Smooth muscle cell (in vitro differentiated cells): ENCODE measurements around the gene ARID4B. TPM values are rescaled to one million over a fixed set of nuclear protein-coding genes. Genes with fewer than 3 reads are reported as not detected.
A peak's percentile ranks its signal among the peaks of the same experiment; 100 is the strongest.

Experiments
- DNase-seq: peaks from one replicate; lab custom pipeline; 2025; ENCODE audit not compliant: unreplicated experiment; lab: John Stamatoyannopoulos, UW
- H2AFZ ChIP-seq: fragments of 200-600 bp; sonication (generic); 2 replicates; pipeline ENCODE4 v1.6.0; 2016; ENCODE audit warnings: antibody characterized with exemption, low read depth, mild to moderate bottlenecking
- H3F3A ChIP-seq: fragments of 200-600 bp; sonication (generic); 2 replicates; pipeline ENCODE4 v1.6.0; 2017; ENCODE audit warnings: antibody characterized with exemption, low read depth
- H3K27ac ChIP-seq: fragments of 200-600 bp; sonication (generic); 2 replicates; pipeline ENCODE4 v1.5.1; 2016; ENCODE audit warnings: low read depth, mild to moderate bottlenecking
- H3K27me3 ChIP-seq: fragments of 200-600 bp; sonication (generic); 2 replicates; pipeline ENCODE4 v1.6.1; 2016; ENCODE audit warnings: low read depth, mild to moderate bottlenecking
- H3K36me3 ChIP-seq: fragments of 200-600 bp; sonication (generic); 2 replicates; pipeline ENCODE4 v1.5.1; 2016; ENCODE audit warnings: low read depth
- H3K4me1 ChIP-seq: fragments of 200-600 bp; sonication (generic); 2 replicates; pipeline ENCODE4 v1.5.1; 2016; ENCODE audit warnings: low read depth
- H3K4me2 ChIP-seq: fragments of 200-600 bp; sonication (generic); 2 replicates; pipeline ENCODE4 v1.6.0; 2016; ENCODE audit warnings: mild to moderate bottlenecking
- H3K4me3 ChIP-seq: fragments of 200-600 bp; sonication (generic); 2 replicates; pipeline ENCODE4 v1.5.1; 2016; ENCODE audit warnings: mild to moderate bottlenecking
- H3K79me2 ChIP-seq: fragments of 200-600 bp; sonication (generic); 2 replicates; pipeline ENCODE4 v1.6.0; 2016; ENCODE audit warnings: low read depth, mild to moderate bottlenecking
- H3K9ac ChIP-seq: fragments of 200-600 bp; sonication (generic); 2 replicates; pipeline ENCODE4 v1.6.0; 2016; ENCODE audit warnings: low read depth
- H3K9me3 ChIP-seq: fragments of 200-600 bp; sonication (generic); replicated peaks from 2 replicates; pipeline ENCODE4 v1.5.1; 2016; ENCODE audit warnings: low read depth
- H4K20me1 ChIP-seq: fragments of 200-600 bp; sonication (generic); 2 replicates; pipeline ENCODE4 v1.6.0; 2016; ENCODE audit warnings: low read depth
- WGBS: methylation state at CpG from one replicate; pipeline ENCODE4 v1.1.7; 2016; ENCODE audit warnings: low lambda C conversion rate; 5-methylcytosine and 5-hydroxymethylcytosine counted together
- polyA plus RNA-seq: library from polyadenylated mRNA; unstranded; fragments of >200 nt; fragmentation: Nextera tagmentation; extraction: Ambion mirVana; gene quantifications from 2 replicates; pipeline ENCODE4 v1.2.1, GENCODE V29; 2016
- total RNA-seq: library from RNA; depleted of rRNA; stranded (reverse); fragments of >200 nt; gene quantifications from 2 replicates; pipeline ENCODE4 v1.2.3, GENCODE V29; 2014
- TF ChIP-seq, protein P1 (sequence below): fragments of 200-600 bp; sonication (generic); IDR thresholded peaks from 2 replicates; pipeline ENCODE4 v1.5.1; 2017; ENCODE audit warnings: borderline replicate concordance, mild to moderate bottlenecking, antibody characterized with exemption; ENCODE audit not compliant: insufficient read depth, poor library complexity, severe bottlenecking

The ARID4B gene
- total RNA-seq = 33.2 and 40.3 TPM in 2 replicates
- 29.0 and 39.1 TPM in 2 replicates for polyA plus RNA-seq

DNA sequence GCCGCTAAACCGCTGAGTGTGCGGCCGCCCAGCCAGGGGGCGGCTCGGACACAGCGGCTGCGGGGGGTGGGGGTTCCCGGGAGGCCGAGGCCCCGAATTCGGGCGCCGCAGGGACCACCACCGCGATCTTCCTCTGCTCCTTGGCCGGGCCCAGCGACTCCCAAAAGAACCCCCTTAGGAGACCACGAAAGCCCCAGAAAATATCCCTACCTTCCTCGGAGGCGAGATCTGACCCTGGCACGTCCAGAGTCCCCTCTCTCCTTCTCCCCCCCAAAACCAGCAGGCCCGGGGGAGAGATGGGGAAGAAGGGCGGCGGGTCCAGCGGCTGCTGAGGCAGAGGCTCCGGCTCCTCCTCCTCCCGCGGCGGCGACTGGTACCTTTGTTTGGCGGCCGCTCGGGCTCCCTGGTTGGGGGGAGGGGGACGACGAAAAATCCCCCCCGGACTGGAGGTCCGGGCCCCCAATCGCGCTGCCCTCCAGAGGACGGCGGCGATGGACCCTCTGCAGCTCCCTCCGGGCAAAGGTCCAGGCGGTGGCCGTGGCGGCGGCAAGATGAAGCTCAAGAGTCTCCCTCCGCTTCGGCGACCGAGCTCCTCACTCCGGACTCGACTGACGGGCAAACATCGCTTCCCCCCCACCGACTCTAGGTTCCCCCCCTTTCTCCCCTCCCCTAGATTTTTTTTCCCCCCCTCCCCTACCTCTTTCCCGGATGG, at the start of gene ARID4B:
Gene ARID4B, minus strand, starts transcription at position 621 of the 712 bp plus-strand sequence. CDS start 1,260 bp downstream, outside the sequence.
- DNase-seq = peak; percentile 72
- peak within 1 kb of the TSS; percentile 94 for H3K4me3 ChIP-seq
- H2AFZ ChIP-seq = peak within 1 kb of the TSS; percentile 93
- peaks cover 37% of the 10 kb centered on the region for H3K4me1 ChIP-seq
- no peaks in the 10 kb centered on the region for H3K27me3 ChIP-seq
- H3K9me3 ChIP-seq = no peaks in the 10 kb centered on the region
- peaks cover 20% of the 10 kb centered on the region for H3F3A ChIP-seq
- 2% methylated on average over 45 of the region's 58 CpGs for WGBS
- H3K9ac ChIP-seq = peak within 1 kb of the TSS; percentile 98
- H3K27ac ChIP-seq = peak within 1 kb of the TSS; percentile 96
- H3K4me2 ChIP-seq = peak within 1 kb of the TSS; percentile 97
- H3K79me2 ChIP-seq = peaks cover 82% of the 10 kb centered on the region
- H4K20me1 ChIP-seq = peaks cover 72% of the 10 kb centered on the region
- no peaks in the 10 kb centered on the region for H3K36me3 ChIP-seq
- TF ChIP-seq, protein P1, sequence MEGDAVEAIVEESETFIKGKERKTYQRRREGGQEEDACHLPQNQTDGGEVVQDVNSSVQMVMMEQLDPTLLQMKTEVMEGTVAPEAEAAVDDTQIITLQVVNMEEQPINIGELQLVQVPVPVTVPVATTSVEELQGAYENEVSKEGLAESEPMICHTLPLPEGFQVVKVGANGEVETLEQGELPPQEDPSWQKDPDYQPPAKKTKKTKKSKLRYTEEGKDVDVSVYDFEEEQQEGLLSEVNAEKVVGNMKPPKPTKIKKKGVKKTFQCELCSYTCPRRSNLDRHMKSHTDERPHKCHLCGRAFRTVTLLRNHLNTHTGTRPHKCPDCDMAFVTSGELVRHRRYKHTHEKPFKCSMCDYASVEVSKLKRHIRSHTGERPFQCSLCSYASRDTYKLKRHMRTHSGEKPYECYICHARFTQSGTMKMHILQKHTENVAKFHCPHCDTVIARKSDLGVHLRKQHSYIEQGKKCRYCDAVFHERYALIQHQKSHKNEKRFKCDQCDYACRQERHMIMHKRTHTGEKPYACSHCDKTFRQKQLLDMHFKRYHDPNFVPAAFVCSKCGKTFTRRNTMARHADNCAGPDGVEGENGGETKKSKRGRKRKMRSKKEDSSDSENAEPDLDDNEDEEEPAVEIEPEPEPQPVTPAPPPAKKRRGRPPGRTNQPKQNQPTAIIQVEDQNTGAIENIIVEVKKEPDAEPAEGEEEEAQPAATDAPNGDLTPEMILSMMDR = no peak

GRCh38 chr1:235375919-235376605, 48.1 kb upstream of the ARID4B start:
- no peak overlapping the region for H3K4me3 ChIP-seq
- H3K27me3 ChIP-seq = no peaks in the 10 kb centered on the region
- no peak overlapping the region for H3K4me2 ChIP-seq
- DNase-seq = no peak
- no peaks in the 10 kb centered on the region for H3K4me1 ChIP-seq
- 97% methylated on average over 6 of the region's 6 CpGs for WGBS
- H3K36me3 ChIP-seq = peaks cover 4% of the 10 kb centered on the region
- H3K9ac ChIP-seq = no peak overlapping the region
- TF ChIP-seq, protein P1 = no peak
- H2AFZ ChIP-seq = no peak overlapping the region
- no peak overlapping the region for H3K27ac ChIP-seq
- no peaks in the 10 kb centered on the region for H3K9me3 ChIP-seq
- H4K20me1 ChIP-seq = peaks cover 34% of the 10 kb centered on the region
- H3F3A ChIP-seq = no peaks in the 10 kb centered on the region
- H3K79me2 ChIP-seq = peaks cover 88% of the 10 kb centered on the region

DNA sequence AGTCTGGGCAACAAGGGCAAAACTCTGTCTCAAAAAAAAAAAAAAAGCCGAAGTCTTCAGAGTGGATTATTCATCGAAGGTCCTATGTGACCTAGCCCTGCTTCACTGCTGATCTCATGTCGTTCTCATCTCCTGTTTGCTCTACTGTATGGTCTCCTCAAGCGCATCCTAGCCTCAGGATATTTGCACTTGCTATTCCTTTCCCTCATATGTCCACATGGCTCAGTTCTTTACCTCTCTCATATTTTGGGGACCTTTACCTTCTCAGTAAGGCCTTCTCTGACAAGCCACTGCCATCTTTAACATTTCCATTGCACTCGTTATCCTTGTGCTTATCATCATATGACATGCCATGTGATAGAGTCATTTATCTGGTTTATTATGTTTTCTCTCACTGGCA, 41.8 kb upstream of the ARID4B start:
- Histone ChIP-seq H3K36me3 (no peaks in the 10 kb centered on the region), H3K4me1 (peaks cover 3% of the 10 kb centered on the region), H2AFZ (no peak overlapping the region), H3K9me3 (no peaks in the 10 kb centered on the region), H3K27ac (no peak overlapping the region), H3K9ac (no peak overlapping the region), H3K4me3 (no peak overlapping the region), H3F3A (no peaks in the 10 kb centered on the region), H3K79me2 (peaks cover 64% of the 10 kb centered on the region), H4K20me1 (peaks cover 16% of the 10 kb centered on the region), H3K4me2 (no peak overlapping the region), H3K27me3 (no peaks in the 10 kb centered on the region)
- TF ChIP-seq, protein P1 = no peak
- 95% methylated on average over 5 of the region's 5 CpGs for WGBS
- no peak for DNase-seq
